ENCODE measurements around the gene PLD6.
"Not testable (repeated sequence)": the region's sequence is repeated elsewhere in the genome, so short reads cannot be mapped to it uniquely, and the experiment has no call there.

The PLD6 gene

DNA sequence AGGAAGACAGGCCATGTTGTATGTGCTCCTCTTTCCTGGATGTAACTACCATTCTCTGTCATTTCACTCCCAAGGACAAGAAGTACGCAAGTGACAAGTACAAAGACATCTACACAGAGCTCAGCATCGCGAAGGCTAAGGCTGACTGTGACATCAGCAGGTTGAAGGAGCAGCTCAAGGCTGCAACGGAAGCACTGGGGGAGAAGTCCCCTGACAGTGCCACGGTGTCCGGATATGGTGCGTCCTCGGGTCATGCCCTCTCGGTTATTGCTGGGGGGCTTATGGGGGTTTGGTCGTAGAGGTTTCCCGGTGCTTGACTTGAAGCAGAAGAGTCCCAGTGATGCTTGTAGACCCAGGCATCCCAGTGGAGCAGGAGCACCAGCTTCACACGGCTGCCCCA is 29.0 kb downstream of the PLD6 start:
- no peak for DNase-seq (ENCODE audit: low read depth in 2 of 2)

DNA sequence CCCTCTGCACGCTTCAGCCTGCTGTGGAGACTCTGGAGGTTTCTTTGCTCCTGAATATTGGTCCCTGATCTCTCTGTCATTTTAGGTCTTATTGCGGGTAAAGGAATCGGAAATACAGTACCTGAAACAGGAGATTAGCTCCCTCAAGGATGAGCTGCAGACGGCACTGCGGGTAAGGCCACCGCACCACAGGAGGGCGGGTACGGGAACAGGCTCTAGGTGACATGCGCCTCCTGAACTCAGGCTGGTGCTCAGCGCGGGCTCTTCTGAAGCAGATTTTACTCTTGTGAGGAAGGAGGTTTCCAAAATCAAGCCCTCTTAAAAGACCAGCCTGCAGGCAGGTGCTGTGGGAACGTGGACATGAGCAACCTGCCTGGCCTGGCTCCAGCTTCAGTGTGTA is 29.8 kb downstream of the PLD6 start:
- DNase-seq (ENCODE audit: low read depth in 2 of 2) = no peak

DNA sequence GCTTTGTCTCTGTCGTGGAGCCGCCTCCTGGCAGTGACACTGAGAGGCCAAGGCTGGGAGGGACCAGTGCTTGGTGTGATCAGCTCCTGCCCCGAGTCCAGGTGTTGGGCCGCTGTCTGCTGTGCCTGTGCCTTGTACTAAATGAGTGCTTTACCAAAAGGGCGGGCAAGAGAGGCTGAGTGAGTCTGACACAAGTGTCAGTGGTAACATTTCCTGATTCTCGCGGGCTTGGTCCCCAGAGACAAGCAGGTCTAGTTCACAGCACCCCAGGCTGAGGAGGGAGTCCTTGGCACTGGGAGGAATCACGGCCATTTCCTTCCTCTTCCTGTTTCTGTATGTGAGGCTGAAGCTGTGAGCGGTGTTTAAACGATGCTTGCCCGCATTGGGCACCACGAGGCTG is 30.2 kb downstream of the PLD6 start:
- no peak for DNase-seq (ENCODE audit: low read depth in 2 of 2)

DNA sequence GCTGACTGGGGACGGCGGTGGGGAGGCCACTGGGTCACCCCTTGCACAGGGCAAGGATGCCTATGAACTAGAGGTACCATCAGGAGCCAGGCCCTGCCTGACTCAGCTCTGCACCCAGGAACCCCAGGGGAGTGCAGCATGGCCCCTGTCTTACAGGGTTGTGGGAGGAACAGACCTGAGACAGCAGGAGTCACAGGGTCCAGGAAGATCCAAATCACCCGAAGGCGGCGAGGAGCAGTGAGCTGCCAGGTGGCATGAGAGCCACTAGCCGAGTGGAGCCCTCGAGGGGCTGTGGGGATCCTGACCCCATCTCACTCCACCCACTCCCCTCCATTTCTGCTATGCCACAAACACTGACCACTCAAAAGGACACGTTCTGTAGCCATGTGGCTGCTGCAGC is 30.8 kb downstream of the PLD6 start:
- no peak for DNase-seq (ENCODE audit: low read depth in 2 of 2)

DNA sequence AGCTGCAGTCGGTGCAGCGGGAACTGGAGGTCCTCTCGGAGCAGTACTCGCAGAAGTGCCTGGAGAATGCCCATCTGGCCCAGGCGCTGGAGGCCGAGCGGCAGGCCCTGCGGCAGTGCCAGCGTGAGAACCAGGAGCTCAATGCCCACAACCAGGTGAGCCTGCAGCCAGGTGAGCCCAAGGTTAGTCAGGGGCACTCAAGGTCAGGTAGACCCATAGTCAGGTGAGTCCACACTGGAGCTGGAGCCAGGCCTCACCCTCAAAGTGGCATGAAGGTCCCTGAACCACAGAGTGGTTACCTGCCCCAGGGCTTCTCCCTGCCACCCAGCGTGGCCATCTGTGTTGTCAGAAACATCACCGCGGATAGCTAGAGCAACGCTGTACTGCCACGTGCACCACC is 32.2 kb downstream of the PLD6 start:
- DNase-seq (ENCODE audit: low read depth in 2 of 2) = no peak

DNA sequence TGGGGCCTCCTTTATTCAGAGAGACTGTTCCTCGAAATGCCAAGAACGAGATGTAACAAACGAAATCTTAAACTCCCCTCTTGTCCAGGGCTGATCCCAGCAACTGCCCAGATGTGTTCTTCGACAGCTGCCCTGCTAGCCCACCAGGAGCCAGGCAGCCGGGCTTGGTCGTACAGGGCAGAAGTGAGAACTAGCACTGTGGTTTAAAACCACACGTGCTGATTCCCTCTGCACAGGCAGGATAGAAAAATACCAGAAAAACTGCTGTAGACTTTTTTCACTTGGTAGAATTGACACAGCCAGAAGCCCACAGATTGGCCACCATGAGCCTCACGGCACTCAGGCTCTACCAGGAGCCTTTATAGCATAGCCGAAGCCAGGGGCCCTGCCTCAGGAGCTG is 33.1 kb downstream of the PLD6 start:
- no peak for DNase-seq (ENCODE audit: low read depth in 2 of 2)

DNA sequence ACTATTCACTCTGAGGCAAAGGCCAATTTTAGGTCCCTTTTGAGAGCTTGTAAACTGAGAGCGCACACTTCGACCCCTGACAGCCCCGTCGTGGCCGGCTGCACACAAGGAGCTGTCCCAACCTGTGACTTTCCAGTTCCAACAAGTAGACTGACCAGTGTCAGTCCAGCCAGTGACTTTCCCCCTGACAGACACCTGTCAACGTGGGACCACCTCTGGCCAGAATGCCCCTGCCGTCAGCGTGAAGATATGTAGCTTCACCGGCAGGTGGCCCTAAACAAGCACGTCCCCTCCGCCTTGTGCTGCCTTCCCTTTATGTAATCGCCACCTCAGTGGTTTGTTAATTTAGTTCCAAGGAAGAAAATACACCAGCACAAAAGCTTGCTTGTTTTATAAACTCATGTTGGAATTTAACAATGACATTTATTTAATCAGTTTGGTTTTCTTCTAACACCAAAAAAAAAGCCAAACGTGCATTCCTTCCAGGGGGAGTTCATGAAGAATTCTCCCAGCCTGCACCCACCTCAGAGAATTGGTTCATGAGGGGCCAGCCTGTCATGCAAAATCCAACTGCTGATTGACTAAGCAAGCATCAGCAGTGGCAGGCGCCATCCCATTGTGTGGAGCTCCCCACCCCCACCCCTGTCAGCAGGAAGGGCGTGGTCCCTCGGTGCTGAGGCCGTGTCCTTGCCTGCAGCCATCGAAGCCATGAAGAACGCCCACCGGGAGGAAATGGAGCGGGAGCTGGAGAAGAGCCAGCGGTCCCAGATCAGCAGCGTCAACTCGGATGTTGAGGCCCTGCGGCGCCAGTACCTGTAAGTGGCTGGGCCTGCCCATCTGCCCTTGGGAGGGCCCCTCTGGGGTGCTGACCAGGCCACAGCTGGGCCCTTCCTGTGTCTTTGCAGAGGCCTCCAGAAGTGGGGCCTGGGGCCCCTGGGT is 33.9 kb downstream of the PLD6 start:
- no peak for DNase-seq (ENCODE audit: low read depth in 2 of 2)

DNA sequence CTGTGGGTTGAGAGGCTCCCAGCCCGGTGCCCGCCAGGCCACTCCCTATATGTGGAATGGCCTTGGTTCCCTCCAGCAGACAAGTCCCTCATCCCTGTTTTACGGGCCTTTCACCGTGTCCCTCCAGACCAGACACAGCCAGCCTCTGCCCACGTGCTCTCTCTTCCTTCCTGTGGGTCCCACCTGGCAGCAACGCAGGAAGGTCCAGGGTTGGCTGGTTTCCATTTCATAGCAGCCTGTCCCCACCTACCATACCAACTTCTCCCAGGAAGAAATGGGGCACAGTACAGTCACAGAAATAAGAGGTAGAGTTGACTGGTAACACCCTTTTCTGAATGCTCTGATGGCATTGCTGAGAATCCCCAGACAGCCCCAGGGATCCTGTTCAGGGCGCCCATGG is 34.9 kb downstream of the PLD6 start:
- no peak for DNase-seq (ENCODE audit: low read depth in 2 of 2)

DNA sequence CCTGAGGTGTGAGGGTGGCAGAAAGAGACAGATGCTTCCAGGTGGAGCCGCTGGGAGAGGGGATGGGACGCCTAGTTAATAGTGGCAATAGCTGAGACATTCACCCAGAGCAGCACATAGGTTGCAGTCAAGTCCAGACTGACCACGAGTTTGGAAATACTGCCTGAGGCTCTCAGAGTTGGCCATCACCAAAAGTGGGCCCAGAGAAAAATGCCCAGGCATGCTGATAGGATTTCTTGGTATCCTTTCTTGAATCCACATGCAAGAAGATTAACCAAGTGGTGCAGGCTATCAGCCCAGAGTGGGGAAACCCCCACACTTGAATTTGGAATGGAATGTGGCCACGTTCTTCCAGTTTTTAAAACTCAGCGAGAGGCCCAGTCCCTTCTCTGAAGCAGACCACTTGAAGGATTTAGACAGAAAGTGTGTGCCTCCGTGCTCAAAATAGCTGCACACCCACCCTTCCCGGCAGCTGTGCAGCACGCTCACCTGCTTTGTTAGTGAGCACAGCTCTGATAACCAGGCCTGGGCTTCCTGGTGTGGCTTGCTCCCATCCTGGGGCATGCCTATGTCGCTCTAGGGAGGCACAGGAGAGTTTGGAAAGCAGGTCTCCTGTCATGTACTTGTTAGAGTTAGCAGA is 35.7 kb downstream of the PLD6 start:
- no peak for DNase-seq (ENCODE audit: low read depth in 2 of 2)

DNA sequence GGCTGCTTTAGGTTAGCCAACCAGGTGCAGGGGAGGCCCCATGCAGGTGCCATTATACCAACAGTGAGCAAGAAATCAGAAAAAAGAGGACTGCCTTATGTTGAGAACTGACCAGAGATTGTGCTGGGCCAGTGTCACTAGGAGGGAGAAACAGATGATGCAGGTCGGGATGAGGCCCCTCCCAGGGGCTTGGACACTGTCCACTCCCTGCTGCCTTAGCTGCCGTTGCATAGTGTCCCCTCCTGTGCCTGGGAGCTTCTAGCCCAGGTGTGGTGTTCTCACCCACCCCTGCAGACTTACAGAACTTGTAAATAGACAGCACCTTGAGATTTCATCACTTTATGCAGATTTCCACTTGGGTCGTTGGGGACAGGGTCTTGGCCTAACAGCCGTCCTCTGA is 36.7 kb downstream of the PLD6 start:
- DNase-seq (ENCODE audit: low read depth in 2 of 2) = no peak

DNA sequence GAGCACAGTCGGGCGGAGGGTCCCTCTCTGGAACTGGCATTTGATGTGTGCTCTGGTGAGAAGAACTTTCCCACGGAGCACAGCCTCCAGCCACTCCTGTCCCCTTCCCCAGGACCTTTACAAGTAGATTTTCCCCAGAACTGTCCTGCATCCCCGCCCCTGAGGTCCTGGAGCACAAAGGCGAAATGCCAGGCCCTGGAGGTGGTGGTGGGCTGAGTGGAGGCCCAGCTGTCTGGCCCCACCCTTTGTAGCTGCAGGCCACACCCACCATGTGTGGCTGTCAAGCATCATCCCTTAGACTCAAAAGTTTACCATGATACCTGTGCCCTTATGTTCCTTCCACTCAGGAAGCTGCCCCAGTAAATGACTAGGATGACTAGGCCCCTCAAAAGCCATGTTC is 37.7 kb downstream of the PLD6 start:
- no peak for DNase-seq (ENCODE audit: low read depth in 2 of 2)

DNA sequence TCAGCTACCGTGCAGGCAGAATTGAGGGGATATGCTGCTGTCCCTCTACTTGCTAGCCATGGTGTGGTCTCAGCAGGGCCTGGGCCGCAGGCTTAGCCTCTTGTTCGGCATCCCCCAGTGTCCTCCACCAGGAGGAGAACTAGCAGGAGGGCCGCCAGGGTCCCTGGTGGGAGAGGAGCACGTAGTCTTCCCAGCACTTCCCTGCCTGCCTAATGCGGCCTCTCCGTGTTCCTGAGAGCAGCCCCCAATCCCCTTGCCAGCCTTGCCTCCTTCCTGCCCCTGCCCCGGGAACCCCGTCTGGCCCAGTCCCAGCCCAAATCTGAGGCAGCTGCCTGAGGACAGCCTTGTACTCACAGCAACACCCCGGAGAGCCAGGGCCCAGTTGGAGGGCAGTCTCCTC is 38.1 kb downstream of the PLD6 start:
- no peak for DNase-seq (ENCODE audit: low read depth in 2 of 2)

DNA sequence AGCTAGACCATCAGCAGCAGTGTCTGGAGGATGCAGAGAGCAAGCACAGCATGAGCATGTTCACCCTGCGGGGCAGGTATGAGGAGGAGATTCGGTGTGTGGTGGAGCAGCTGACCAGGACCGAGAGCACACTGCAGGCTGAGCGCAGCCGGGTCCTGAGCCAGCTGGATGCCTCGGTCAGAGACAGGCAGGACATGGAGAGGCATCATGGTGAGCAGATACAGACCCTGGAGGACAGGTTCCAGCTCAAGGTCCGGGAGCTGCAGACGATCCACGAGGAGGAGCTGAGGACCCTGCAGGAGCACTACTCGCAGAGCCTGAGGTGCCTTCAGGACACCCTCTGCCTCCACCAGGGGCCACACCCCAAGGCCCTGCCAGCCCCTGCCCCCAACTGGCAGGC is 38.8 kb downstream of the PLD6 start:
- DNase-seq (ENCODE audit: low read depth in 2 of 2) = no peak

DNA sequence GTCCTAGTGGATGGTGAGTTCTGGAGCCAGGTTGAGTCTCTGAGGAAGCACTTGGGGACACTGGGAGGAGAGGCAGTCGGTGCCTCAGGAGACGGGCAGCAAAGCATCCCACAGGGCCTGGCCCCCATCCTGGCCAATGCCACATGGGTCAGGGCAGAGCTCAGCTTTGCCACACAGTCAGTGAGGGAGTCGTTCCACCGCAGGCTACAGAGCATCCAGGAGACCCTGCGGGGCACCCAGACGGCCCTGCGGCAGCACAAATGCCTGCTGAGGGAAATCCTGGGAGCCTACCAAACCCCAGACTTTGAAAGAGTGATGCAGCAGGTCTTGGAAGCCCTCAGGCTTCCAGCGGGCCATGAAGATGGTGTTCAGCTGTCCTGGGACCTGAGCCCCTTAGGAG is 39.7 kb downstream of the PLD6 start:
- no peak for DNase-seq (ENCODE audit: low read depth in 2 of 2)

DNA sequence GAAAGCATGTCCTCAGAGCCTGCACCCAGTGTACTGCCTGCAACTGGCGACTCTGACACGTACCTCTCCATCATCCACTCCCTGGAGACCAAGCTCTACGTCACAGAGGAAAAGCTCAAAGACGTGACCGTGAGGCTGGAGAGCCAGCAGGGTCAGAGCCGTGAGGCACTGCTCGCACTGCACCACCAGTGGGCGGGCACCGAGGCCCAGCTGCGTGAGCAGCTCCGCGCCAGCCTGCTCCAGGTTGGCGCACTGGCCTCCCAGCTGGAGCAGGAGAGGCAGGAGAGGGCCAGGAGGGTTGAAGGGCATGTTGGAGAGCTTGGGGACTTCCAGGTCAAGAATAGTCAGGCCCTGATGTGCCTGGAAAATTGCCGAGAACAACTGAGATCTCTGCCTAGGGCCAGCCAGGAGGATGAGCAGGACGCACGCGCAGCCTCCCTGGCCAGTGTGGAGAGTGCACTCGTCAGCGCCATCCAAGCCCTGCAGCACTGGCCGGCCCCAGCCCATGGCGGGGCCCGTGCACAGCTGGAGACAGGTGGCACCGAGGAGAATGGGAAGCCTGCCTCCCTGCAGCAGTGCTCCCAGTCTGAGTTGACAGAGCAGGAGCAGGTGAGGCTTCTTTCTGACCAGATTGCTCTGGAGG is 40.3 kb downstream of the PLD6 start:
- DNase-seq (ENCODE audit: low read depth in 2 of 2) = no peak

DNA sequence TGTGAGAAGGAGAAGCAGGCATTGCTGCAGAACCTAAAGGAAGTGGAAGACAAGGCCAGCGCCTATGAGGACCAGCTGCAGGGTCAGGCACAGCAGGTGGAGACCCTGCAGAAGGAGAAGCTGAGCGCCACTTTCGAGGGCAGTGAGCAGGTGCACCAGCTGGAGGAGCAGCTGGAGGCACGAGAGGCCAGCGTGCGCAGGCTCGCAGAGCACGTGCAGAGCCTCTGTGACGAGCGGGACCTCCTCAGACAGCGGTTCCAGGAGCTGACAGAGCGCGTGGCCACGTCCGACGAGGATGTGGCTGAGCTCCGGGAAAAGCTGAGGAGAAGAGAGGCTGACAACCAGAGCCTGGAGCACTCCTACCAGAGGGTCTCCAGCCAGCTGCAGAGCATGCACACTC is 41.5 kb downstream of the PLD6 start:
- no peak for DNase-seq (ENCODE audit: low read depth in 2 of 2)

DNA sequence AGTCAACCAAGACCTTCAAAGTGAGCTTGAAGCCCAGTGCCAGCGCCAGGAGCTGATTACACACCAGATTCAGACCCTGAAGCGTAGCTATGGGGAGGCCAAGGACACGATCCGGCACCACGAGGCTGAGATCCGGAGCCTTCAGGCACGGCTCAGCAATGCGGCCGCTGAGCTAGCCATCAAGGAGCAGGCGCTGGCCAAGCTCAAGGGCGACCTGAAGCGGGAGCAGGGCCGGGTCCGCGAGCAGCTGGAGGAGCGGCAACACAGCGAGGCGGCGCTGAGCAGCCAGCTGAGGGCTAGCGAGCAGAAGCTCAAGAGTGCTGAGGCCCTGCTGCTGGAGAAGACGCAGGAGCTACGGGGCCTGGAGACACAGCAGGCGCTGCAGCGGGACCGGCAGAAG is 42.0 kb downstream of the PLD6 start:
- DNase-seq (ENCODE audit: low read depth in 2 of 2) = no peak

DNA sequence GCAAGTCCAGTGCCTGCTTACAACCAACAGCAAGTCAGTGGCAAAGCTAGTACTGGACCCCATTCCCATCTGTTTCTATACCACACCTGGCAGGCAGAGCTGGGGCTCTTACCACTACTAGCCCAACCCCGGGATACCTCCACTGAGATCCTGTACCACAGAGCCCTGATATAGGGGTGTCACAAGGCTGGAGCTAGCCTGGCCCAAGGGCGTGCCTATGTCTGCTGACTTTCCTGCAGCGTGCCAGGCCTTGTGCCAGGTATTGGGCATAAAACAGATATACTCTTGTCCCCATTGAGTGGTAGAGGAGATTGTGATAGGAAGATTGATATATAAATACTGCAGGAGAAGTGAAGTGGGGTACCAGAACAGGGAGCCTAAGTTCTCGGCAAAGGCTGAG is 44.4 kb downstream of the PLD6 start:
- DNase-seq (ENCODE audit: low read depth in 2 of 2) = no peak

DNA sequence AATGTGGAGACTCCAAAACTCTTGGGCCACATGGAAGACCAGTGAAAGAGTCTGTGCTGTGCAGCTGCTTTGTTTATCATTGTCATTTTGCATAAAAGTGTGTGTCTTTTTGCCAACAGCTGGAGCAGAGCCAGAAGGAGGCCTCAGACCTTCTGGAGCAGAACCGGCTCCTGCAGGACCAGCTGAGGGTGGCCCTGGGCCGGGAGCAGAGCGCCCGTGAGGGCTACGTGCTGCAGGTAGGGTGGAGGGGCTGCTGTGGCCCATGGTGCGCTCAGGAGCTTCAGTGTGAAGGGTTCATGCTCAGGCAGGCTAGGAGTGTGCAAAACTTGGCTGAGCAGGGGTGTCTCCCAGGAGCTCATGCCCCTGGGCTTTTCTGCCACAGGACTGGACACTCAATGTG is 45.0 kb downstream of the PLD6 start:
- no peak for DNase-seq (ENCODE audit: low read depth in 2 of 2)

DNA sequence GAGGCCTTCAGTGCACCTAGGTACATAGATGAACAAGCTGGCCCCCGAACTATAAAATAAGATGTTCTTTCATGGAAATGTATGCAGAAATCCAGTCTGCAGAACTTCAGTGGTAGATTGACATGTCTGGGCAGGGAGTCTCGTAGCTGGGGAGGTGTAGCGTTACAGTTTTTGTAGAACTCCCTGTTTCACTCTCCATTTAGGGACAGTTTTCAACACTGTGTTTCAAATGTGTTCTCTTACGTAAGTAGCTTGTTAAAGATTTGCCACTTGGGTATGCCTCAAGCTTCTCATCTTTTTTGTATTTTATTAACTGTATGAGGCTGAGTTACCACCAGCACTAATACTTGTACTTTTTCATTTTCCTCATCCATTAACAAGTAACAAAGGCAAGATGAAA is 46.6 kb downstream of the PLD6 start:
- DNase-seq (ENCODE audit: low read depth in 2 of 2) = no peak

DNA sequence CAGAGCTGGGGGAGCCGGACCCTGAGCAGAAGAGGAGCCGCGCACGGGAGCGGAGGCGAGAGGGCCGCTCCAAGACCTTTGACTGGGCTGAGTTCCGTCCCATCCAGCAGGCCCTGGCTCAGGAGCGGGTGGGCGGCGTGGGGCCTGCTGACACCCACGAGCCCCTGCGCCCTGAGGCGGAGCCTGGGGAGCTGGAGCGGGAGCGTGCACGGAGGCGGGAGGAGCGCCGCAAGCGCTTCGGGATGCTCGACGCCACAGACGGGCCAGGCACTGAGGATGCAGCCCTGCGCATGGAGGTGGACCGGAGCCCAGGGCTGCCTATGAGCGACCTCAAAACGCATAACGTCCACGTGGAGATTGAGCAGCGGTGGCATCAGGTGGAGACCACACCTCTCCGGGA is 47.6 kb downstream of the PLD6 start:
- DNase-seq (ENCODE audit: low read depth in 2 of 2) = not testable (repeated sequence)

DNA sequence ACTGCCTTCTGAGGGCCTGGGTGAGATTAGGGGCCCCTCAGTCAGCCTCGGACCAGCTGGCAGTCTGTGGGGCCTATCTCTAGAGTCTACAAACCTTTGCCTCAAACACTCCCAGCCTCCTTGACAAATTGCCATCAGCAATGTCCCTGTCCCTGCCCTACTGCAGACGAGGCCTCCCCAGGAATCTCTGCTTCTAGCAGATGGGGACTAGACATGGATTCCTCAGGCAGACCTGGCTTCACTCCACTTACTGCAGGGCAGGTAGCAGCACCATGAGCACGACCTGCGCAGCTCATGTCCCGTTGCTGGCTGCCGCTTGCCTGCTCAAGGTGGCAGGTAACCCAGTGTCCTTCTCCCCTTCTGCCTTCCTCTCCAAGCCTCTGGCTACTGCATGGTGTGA is 49.1 kb downstream of the PLD6 start:
- DNase-seq (ENCODE audit: low read depth in 2 of 2) = no peak

DNA sequence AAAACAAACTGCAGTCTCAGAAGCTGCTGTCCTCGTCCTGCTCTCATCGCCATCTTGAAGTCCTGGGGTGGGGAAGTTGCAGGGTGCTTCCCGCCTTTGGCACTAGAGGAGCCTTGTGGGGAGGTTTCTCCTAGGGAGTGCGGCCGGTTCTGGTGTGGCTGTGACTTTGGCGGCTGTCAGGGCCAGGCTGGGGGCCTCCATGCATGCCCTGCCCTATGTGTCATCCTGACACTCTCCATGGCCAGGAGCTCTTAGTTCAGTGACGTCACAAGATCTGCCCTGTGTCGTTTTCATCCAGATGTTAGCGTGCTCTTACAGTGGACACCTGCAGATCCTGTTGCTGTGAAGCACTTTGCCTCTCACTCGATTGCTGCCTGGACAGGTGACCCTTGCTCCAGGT is 49.6 kb downstream of the PLD6 start:
- DNase-seq (ENCODE audit: low read depth in 2 of 2) = no peak
